Trophoblast cell (in vitro differentiated cells and primary cell): ENCODE data around the gene NR2F6.
A peak's percentile ranks its signal among the peaks of the same experiment; 100 is the strongest.

ENCODE experiments used
- DNase-seq, 2 donors: peaks; one replicate each; pipeline ENCODE4 v3.0.0-alpha.2; 2016
- H2AFZ ChIP-seq: 2 replicates; pipeline ENCODE4 v1.6.1; 2013; ENCODE audit warnings: low read length, moderate library complexity, mild to moderate bottlenecking; ENCODE audit not compliant: insufficient read depth, poor library complexity
- H2AK5ac ChIP-seq: 2 replicates; pipeline ENCODE4 v1.6.1; 2013; ENCODE audit warnings: mild to moderate bottlenecking, low read length
- H2BK120ac ChIP-seq: 2 replicates; pipeline ENCODE4 v1.6.1; 2013; ENCODE audit warnings: low read length, mild to moderate bottlenecking, moderate library complexity; ENCODE audit not compliant: insufficient read depth, poor library complexity
- H2BK12ac ChIP-seq: 2 replicates; pipeline ENCODE4 v1.6.1; 2013; ENCODE audit warnings: mild to moderate bottlenecking, low read length, moderate library complexity
- H2BK5ac ChIP-seq: 2 replicates; pipeline ENCODE4 v1.6.1; 2013; ENCODE audit warnings: low read length, low read depth, moderate library complexity, mild to moderate bottlenecking; ENCODE audit not compliant: poor library complexity
- H3K14ac ChIP-seq: 2 replicates; pipeline ENCODE4 v1.6.1; 2013; ENCODE audit warnings: mild to moderate bottlenecking, low read length
- H3K18ac ChIP-seq: 2 replicates; pipeline ENCODE4 v1.6.1; 2013; ENCODE audit warnings: mild to moderate bottlenecking, low read length
- H3K23ac ChIP-seq: 2 replicates; pipeline ENCODE4 v1.6.1; 2013; ENCODE audit warnings: low read length
- H3K27ac ChIP-seq: 2 replicates; pipeline ENCODE4 v1.5.1; 2013; ENCODE audit warnings: low read depth, mild to moderate bottlenecking, inconsistent platforms, low read length, moderate library complexity
- H3K27me3 ChIP-seq: 2 replicates; pipeline ENCODE4 v1.6.1; 2013; ENCODE audit warnings: inconsistent platforms, mild to moderate bottlenecking, low read length, moderate library complexity; ENCODE audit not compliant: insufficient read depth
- H3K36me3 ChIP-seq, 2 experiments: 1 replicate in 1 of 2; 2 replicates in 1 of 2; pipeline ENCODE4 v1.6.1; 2013; ENCODE audit warnings: low read length in 2 of 2, mild to moderate bottlenecking in 2 of 2, moderate library complexity in 1 of 2; ENCODE audit not compliant: insufficient read depth in 2 of 2, control insufficient read depth in 1 of 2
- H3K4ac ChIP-seq: 2 replicates; pipeline ENCODE4 v1.6.1; 2013; ENCODE audit warnings: low read depth, mild to moderate bottlenecking, low read length, moderate library complexity
- H3K4me1 ChIP-seq, 2 experiments: 1 replicate in 1 of 2; 2 replicates in 1 of 2; pipeline ENCODE4 v1.6.1; 2013; ENCODE audit warnings: low read length in 2 of 2, mild to moderate bottlenecking in 2 of 2, moderate library complexity in 1 of 2; ENCODE audit not compliant: insufficient read depth in 2 of 2, control insufficient read depth in 1 of 2
- H3K4me2 ChIP-seq: 2 replicates; pipeline ENCODE4 v1.6.1; 2013; ENCODE audit warnings: inconsistent platforms, mild to moderate bottlenecking, low read length, moderate library complexity
- H3K4me3 ChIP-seq: 2 replicates; pipeline ENCODE4 v1.5.1; 2013; ENCODE audit warnings: mild to moderate bottlenecking, low read depth, low read length, inconsistent platforms
- H3K79me1 ChIP-seq: one replicate; pipeline ENCODE4 v1.6.1; 2013; ENCODE audit warnings: low read length
- H3K79me2 ChIP-seq: 2 replicates; pipeline ENCODE4 v1.6.1; 2013; ENCODE audit warnings: low read length, mild to moderate bottlenecking; ENCODE audit not compliant: control insufficient read depth, insufficient read depth, poor library complexity
- H3K9ac ChIP-seq: 2 replicates; pipeline ENCODE4 v1.6.1; 2013; ENCODE audit warnings: mild to moderate bottlenecking, low read length
- H3K9me3 ChIP-seq: 2 replicates; pipeline ENCODE4 v1.6.1; 2013; ENCODE audit warnings: low read depth, mild to moderate bottlenecking, control low read depth, inconsistent platforms, low read length; ENCODE audit not compliant: insufficient read depth
- H4K12ac ChIP-seq: 2 replicates; pipeline ENCODE4 v1.6.1; 2013; ENCODE audit warnings: low read depth, mild to moderate bottlenecking, low read length, moderate library complexity
- H4K8ac ChIP-seq: 2 replicates; pipeline ENCODE4 v1.6.1; 2013; ENCODE audit warnings: low read depth, mild to moderate bottlenecking, low read length, moderate library complexity
- H4K91ac ChIP-seq: one replicate; pipeline ENCODE4 v1.6.1; 2013; ENCODE audit warnings: low read depth, mild to moderate bottlenecking, low read length, moderate library complexity
- WGBS: extraction: QIAGEN DNeasy Blood & Tissue Kit; methylation state at CpG from one replicate; pipeline ENCODE4 v1.1.7; 2013; ENCODE audit warnings: missing lambda C conversion rate; ENCODE audit not compliant: insufficient read length, insufficient coverage; ENCODE audit errors: extremely low coverage; 5-methylcytosine and 5-hydroxymethylcytosine counted together

Gene NR2F6

DNA sequence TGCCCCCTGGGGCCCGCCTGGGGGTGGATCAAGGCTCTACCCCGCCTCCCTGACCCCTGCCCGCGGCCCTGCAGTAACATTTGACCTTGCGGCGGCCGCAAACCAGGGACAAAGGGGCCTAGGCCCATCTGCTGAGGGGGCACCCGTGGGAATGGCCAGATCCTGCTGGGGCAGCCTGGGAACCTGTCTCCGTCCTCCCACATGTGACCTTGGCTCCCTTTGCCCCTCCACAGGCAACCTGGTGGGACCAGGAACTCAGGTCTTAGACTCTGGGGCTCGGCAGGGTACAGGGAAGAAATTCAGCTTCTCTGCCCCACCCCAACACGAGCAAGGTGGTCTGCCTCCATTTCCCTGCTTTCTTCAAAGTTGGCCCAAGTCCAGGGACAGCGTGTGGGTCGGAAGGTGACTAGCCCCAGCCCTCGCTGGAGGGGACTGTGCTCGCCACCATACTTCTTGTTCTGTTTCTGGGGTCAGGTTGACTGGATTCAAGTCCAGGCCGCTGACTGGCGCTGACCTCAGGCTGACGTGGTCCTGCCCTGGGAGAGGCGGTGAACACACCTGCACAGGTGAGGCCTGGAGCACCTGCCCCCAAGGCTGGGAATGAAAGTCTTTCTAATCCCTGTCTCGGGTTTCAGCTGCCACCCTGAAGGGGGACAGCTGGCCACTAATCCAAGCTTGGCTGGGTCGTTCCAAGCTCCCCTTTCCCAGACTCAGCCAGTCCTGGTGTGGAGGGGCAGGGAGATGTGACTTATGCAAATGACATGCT lies 2.5 kb upstream of the NR2F6 start:
- peak overlapping the region; percentile 20 for H4K12ac ChIP-seq
- peaks cover 63% of the 10 kb centered on the region for H3K79me1 ChIP-seq
- H3K23ac ChIP-seq: no peak overlapping the region
- H4K91ac ChIP-seq: peak overlapping the region; percentile 97
- no peaks in the 10 kb centered on the region for H3K27me3 ChIP-seq
- H3K4me1 ChIP-seq: peaks cover 29 to 34% of the 10 kb centered on the region in 2 experiments
- peaks cover 39% of the 10 kb centered on the region for H3K79me2 ChIP-seq
- H2BK12ac ChIP-seq: peak overlapping the region; percentile 94
- DNase-seq: peak; percentile 55 to 60
- H2BK5ac ChIP-seq: peak overlapping the region; percentile 89
- H4K8ac ChIP-seq: peak overlapping the region; percentile 77
- no peak overlapping the region for H3K4me3 ChIP-seq
- H2BK120ac ChIP-seq: peak overlapping the region; percentile 85
- WGBS: no CpG with 5 or more reads among the region's 21 CpGs
- peaks cover 5% of the 10 kb centered on the region for H3K9me3 ChIP-seq
- peak overlapping the region; percentile 23 for H3K4me2 ChIP-seq
- H3K14ac ChIP-seq: peak overlapping the region; percentile 96
- H3K36me3 ChIP-seq: no peaks in the 10 kb centered on the region
- H3K4ac ChIP-seq: peak overlapping the region; percentile 84
- H3K18ac ChIP-seq: peak overlapping the region; percentile 79
- H2AK5ac ChIP-seq: peak overlapping the region; percentile 70
- H3K27ac ChIP-seq: peak overlapping the region; percentile 100
- peak overlapping the region; percentile 8 for H2AFZ ChIP-seq
- H3K9ac ChIP-seq: no peak overlapping the region

DNA sequence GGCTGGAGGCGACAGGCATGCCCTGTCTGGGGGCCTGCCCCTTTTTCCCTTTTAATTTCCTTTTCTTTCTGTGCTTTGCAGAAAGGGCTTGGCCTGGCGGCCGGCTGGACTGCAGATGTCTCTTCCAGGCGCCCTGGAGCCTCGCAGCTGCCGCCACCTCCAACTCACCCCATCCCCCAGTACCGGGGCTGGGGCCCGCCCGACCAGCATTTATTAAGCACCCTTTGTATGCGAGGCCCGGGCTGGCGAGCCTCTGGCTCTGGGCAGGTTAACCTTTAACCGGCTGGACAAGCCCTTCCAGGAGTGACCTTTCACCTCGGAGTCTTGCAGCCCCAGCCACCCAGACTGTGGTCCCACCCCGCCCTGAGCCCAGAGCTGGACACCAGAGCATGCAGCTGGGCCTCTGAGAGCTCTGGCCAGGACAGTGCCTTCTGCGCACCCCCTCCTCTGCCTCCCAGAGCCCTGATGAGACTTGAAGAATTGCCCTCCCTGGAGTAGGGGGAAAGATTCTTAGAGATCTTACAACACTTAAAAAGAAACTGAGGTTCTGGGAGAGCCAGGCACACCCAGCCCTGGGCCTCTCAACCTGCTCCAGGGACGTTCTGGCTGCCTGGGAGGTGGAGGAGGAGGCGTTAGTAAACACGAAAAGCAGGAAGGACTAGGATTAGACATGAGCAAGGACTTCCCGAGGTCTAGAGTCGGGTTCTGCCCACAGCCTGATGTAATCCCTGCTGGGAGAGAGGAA lies 1.1 kb upstream of the NR2F6 start:
- no peaks in the 10 kb centered on the region for H3K36me3 ChIP-seq
- peak overlapping the region; percentile 97 for H4K91ac ChIP-seq
- peak overlapping the region; percentile 84 for H3K4ac ChIP-seq
- peak overlapping the region; percentile 88 for H2AK5ac ChIP-seq
- WGBS: no CpG with 5 or more reads among the region's 21 CpGs
- H3K23ac ChIP-seq: no peak overlapping the region
- H3K4me2 ChIP-seq: peak overlapping the region; percentile 89
- no peak overlapping the region for H3K9ac ChIP-seq
- DNase-seq: peak; percentile 48 to 66
- peak overlapping the region; percentile 77 for H4K8ac ChIP-seq
- H3K4me1 ChIP-seq: peaks cover 38 to 45% of the 10 kb centered on the region in 2 experiments
- H3K9me3 ChIP-seq: peaks cover 5% of the 10 kb centered on the region
- H2BK120ac ChIP-seq: peak overlapping the region; percentile 85
- peaks cover 49% of the 10 kb centered on the region for H3K79me2 ChIP-seq
- no peak overlapping the region for H3K4me3 ChIP-seq
- H3K27me3 ChIP-seq: no peaks in the 10 kb centered on the region
- H2BK5ac ChIP-seq: peak overlapping the region; percentile 89
- H2BK12ac ChIP-seq: peak overlapping the region; percentile 94
- peak overlapping the region; percentile 96 for H3K14ac ChIP-seq
- H3K79me1 ChIP-seq: peaks cover 68% of the 10 kb centered on the region
- H3K27ac ChIP-seq: peak overlapping the region; percentile 100
- H2AFZ ChIP-seq: peak overlapping the region; percentile 4
- H3K18ac ChIP-seq: peak overlapping the region; percentile 91
- peak overlapping the region; percentile 75 for H4K12ac ChIP-seq

- Histone ChIP-seq H4K8ac (peak overlapping the region; percentile 89), H3K9ac (peak overlapping the region; percentile 95), H3K4ac (peak overlapping the region; percentile 95), H3K14ac (peak overlapping the region; percentile 81), H3K18ac (peak overlapping the region; percentile 84), H2BK5ac (peak overlapping the region; percentile 94), H3K4me2 (peak overlapping the region; percentile 84), H2BK120ac (peak overlapping the region; percentile 69), H3K27ac (peak overlapping the region; percentile 95), H4K91ac (peak overlapping the region; percentile 98), H3K36me3 (peaks cover 15 to 17% of the 10 kb centered on the region in 2 experiments), H3K23ac (no peak overlapping the region), H3K79me1 (peaks cover 61% of the 10 kb centered on the region), H2AK5ac (peak overlapping the region; percentile 51), H2AFZ (peak overlapping the region; percentile 12), H3K4me1 (peaks cover 33 to 41% of the 10 kb centered on the region in 2 experiments), H3K27me3 (no peaks in the 10 kb centered on the region), H3K79me2 (peaks cover 58% of the 10 kb centered on the region), H3K9me3 (peaks cover 7% of the 10 kb centered on the region), H3K4me3 (peak overlapping the region; percentile 95), H4K12ac (peak overlapping the region; percentile 91), H2BK12ac (peak overlapping the region; percentile 67)
- no CpG with 5 or more reads among the region's 100 CpGs for WGBS
- peak in 1 of 2 donors; percentile 61 for DNase-seq
Observed at GRCh38 chr19:17244618-17245534, 843 bp downstream of the NR2F6 start.
